ENCODE data around the gene ETS1. TPM values are rescaled to one million over a fixed set of nuclear protein-coding genes. Genes with fewer than 3 reads are reported as not detected.

The ETS1 gene
- total RNA-seq, 1 donor from 2014 or later, result 0.54 TPM

DNA sequence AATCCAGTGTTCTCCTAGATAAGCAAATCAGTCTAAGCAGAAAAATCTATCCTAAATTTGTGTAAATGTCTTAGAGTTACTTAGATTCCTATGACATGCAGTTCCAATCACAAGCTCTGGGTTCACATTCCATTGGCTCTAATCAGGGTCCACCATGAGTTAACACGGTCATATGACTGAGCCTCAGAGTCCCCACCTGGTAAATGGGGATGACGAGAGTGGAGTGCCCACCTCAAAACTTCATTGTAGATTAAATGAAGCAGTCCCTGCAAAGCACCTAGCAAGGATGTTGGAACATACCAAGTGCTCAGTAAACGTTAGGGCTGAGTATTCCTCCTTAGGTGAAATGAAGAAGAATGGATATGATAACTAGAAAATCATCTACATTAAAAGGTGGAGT lies 3.1 kb downstream of the ETS1 start:
- Histone ChIP-seq H3K4me3 (no peak overlapping the region), H4K20me1 (ENCODE audit: low read depth) (peaks cover 7% of the 10 kb centered on the region), H2AFZ (replicated peaks) (no peak overlapping the region), H3K79me2 (ENCODE audit: low read depth) (no peaks in the 10 kb centered on the region), H3K4me2 (no peak overlapping the region), H3K36me3 (no peaks in the 10 kb centered on the region), H3F3A (ENCODE audit: low read depth) (peaks cover 4% of the 10 kb centered on the region), H3K27ac (no peak overlapping the region), H3K9me3 (ENCODE audit: low read depth) (no peaks in the 10 kb centered on the region), H3K9ac (no peak overlapping the region), H3K4me1 (peaks cover 24% of the 10 kb centered on the region), H3K27me3 (peaks cover 41% of the 10 kb centered on the region)
- Mint-ChIP-seq H3K27ac (no peak overlapping the region), H3K27me3 (ENCODE audit: insufficient read depth, low read depth) (peaks cover 36% of the 10 kb centered on the region), H3K36me3 (no peaks in the 10 kb centered on the region), H3K9me3 (peaks cover 2% of the 10 kb centered on the region), H3K4me1 (peaks cover 32% of the 10 kb centered on the region), H3K4me3 (no peak overlapping the region)
- no peak for DNase-seq (ENCODE audit: low spot score)
- TF ChIP-seq, protein P1, sequence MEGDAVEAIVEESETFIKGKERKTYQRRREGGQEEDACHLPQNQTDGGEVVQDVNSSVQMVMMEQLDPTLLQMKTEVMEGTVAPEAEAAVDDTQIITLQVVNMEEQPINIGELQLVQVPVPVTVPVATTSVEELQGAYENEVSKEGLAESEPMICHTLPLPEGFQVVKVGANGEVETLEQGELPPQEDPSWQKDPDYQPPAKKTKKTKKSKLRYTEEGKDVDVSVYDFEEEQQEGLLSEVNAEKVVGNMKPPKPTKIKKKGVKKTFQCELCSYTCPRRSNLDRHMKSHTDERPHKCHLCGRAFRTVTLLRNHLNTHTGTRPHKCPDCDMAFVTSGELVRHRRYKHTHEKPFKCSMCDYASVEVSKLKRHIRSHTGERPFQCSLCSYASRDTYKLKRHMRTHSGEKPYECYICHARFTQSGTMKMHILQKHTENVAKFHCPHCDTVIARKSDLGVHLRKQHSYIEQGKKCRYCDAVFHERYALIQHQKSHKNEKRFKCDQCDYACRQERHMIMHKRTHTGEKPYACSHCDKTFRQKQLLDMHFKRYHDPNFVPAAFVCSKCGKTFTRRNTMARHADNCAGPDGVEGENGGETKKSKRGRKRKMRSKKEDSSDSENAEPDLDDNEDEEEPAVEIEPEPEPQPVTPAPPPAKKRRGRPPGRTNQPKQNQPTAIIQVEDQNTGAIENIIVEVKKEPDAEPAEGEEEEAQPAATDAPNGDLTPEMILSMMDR (IDR thresholded peaks at IDR 0.05), result no peak
- TF ChIP-seq EZH2phosphoT487 (IDR thresholded peaks at IDR 0.05) (no peak), EZH2 (IDR thresholded peaks at IDR 0.05) (no peak)

DNA sequence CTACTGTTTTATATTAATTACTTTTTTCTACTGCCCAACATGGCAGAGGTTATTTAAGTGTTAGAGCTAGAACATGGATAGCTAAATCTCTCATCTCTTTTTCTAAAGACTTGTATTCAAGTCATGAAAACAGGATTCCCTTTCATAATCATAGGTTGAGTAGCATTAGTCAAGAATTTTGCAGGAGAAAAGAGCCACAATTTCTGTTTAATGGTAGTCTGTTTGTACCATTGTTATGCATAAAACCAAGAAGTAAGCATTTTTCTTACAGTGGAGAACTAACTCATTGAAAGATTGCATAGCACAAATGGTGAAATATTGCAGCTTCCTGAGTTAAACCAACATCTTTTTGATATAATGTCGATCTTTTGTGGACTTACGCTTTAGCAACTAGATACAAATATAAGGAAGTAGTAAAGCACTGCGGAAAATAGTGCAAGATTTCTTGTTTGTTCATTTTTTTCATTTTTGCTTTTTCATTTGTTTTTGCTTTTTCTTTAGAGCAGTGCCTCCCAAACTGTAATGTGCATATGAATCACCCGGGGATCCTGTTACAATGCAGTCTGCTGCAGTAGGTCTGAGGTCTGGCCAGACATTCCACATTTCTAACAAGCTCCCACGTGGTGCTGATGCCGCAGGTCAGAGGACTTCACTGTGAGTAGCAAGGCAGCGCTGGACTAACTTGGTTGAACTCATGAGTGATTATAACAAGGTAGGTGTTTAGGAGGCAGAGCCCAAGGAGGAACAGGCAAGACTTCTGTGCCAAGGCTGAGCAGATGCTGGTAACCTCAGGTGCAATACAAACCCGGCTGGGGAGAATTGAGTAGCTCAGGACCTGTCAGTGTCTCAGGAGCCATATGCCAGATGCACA lies 4.6 kb downstream of the ETS1 start:
- H3K4me2 ChIP-seq, result peak overlapping the region; percentile 1
- H3K4me3 ChIP-seq, result no peak overlapping the region
- H3K4me1 ChIP-seq, result peaks cover 24% of the 10 kb centered on the region
- no peak overlapping the region for H2AFZ ChIP-seq (replicated peaks)
- peaks cover 7% of the 10 kb centered on the region for H4K20me1 ChIP-seq (ENCODE audit: low read depth)
- H3K9me3 ChIP-seq (ENCODE audit: low read depth), result no peaks in the 10 kb centered on the region
- Mint-ChIP-seq H3K4me3 (no peak overlapping the region), H3K36me3 (no peaks in the 10 kb centered on the region), H3K27me3 (ENCODE audit: insufficient read depth, low read depth) (peaks cover 33% of the 10 kb centered on the region), H3K27ac (no peak overlapping the region), H3K9me3 (peaks cover 2% of the 10 kb centered on the region), H3K4me1 (peaks cover 32% of the 10 kb centered on the region)
- no peak overlapping the region for H3K27ac ChIP-seq
- TF ChIP-seq, protein P1 (IDR thresholded peaks at IDR 0.05), result no peak
- TF ChIP-seq EZH2phosphoT487 (IDR thresholded peaks at IDR 0.05), result no peak
- no peak for TF ChIP-seq EZH2 (IDR thresholded peaks at IDR 0.05)
- H3K36me3 ChIP-seq, result no peaks in the 10 kb centered on the region
- DNase-seq (ENCODE audit: low spot score), result peak; percentile 50
- peaks cover 4% of the 10 kb centered on the region for H3F3A ChIP-seq (ENCODE audit: low read depth)
- H3K9ac ChIP-seq, result no peak overlapping the region
- no peaks in the 10 kb centered on the region for H3K79me2 ChIP-seq (ENCODE audit: low read depth)
- H3K27me3 ChIP-seq, result peaks cover 41% of the 10 kb centered on the region

DNA sequence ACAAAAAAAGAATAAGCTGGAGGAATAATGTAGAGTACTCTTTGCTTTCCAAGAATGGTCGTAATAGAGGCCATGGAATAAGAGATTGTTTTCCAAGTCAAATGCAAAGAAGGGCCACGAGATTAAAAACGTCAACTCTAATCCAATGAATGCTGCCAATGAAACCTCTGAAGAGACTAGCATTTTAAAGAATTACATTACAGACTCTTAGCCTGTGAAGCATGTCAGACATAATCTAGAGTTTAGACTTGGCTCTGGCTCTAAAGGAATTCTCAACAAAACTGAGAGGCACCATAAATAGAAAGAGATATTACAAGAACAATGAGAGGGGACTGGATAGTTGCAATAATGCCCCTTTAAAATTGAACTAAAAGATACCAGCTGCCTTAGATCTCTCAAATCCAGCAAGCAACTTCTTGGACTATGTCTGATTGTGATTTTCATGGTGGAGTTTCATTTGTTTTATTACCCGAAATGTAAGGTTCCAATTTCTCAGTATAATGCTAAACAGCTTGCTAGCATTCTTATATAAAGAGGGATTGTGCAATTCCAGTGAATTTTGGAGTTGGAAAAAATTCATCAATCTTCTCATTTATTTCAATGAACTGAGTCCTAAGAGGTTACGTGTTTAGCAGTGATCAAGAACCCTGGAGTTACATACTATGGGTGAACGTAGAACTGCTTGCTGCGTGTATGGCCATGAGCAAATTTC lies 5.6 kb downstream of the ETS1 start:
- TF ChIP-seq EZH2 (IDR thresholded peaks at IDR 0.05), result no peak
- TF ChIP-seq, protein P1 (IDR thresholded peaks at IDR 0.05), result no peak
- no peak for TF ChIP-seq EZH2phosphoT487 (IDR thresholded peaks at IDR 0.05)
- Histone ChIP-seq H3K4me3 (no peak overlapping the region), H3F3A (ENCODE audit: low read depth) (peaks cover 4% of the 10 kb centered on the region), H3K9ac (no peak overlapping the region), H3K27ac (no peak overlapping the region), H4K20me1 (ENCODE audit: low read depth) (peaks cover 7% of the 10 kb centered on the region), H3K9me3 (ENCODE audit: low read depth) (no peaks in the 10 kb centered on the region), H3K79me2 (ENCODE audit: low read depth) (no peaks in the 10 kb centered on the region), H3K4me2 (no peak overlapping the region), H3K27me3 (peaks cover 35% of the 10 kb centered on the region), H3K36me3 (no peaks in the 10 kb centered on the region), H2AFZ (replicated peaks) (no peak overlapping the region), H3K4me1 (peaks cover 25% of the 10 kb centered on the region)
- Mint-ChIP-seq H3K9me3 (peaks cover 2% of the 10 kb centered on the region), H3K36me3 (no peaks in the 10 kb centered on the region), H3K27me3 (ENCODE audit: insufficient read depth, low read depth) (peaks cover 24% of the 10 kb centered on the region), H3K4me3 (no peak overlapping the region), H3K4me1 (peaks cover 26% of the 10 kb centered on the region), H3K27ac (no peak overlapping the region)
- DNase-seq (ENCODE audit: low spot score), result no peak
